ENCODE results near the gene RNASET2.
A peak's percentile ranks its signal among the peaks of the same experiment; 100 is the strongest.

The RNASET2 gene

GRCh38 chr6:166956444-166957086, at the start of gene RNASET2:
Gene RNASET2 (minus strand): TSS chr6:166956550. CDS start chr6:166956182, 368 bp downstream.
- peak; percentile 60 to 84 for DNase-seq

GRCh38 chr6:167005350-167006159, 49.2 kb upstream of the RNASET2 start:
- no peak for DNase-seq

GRCh38 chr6:167000759-167001158, 44.4 kb upstream of the RNASET2 start:
- no peak for DNase-seq

GRCh38 chr6:166999884-167000253, 43.5 kb upstream of the RNASET2 start:
- DNase-seq = no peak

- peak; percentile 89 to 91 for DNase-seq
Measured at GRCh38 chr6:166999145-166999883, 43.0 kb upstream of the RNASET2 start, which contains the start of gene CEP43. Gene CEP43 (plus strand): TSS chr6:166999397. CDS start chr6:166999413, 16 bp downstream.

- DNase-seq = peak in 1 of 2 experiments; percentile 30
Measured at GRCh38 chr6:166998256-166999144, 42.1 kb upstream of the RNASET2 start.

GRCh38 chr6:166997768-166998255, 41.5 kb upstream of the RNASET2 start:
- no peak for DNase-seq

- no peak for DNase-seq
Measured at GRCh38 chr6:166997348-166997747, 41.0 kb upstream of the RNASET2 start.

- DNase-seq = no peak
Measured at GRCh38 chr6:166996406-166996805, 40.1 kb upstream of the RNASET2 start.

- DNase-seq = no peak
Measured at GRCh38 chr6:166989427-166990032, 33.2 kb upstream of the RNASET2 start.

- DNase-seq = no peak
Measured at GRCh38 chr6:166988674-166989201, 32.4 kb upstream of the RNASET2 start.

GRCh38 chr6:166987930-166988329, 31.6 kb upstream of the RNASET2 start:
- DNase-seq = no peak

- no peak for DNase-seq
Measured at GRCh38 chr6:166987448-166987847, 31.1 kb upstream of the RNASET2 start.

GRCh38 chr6:166980738-166981137, 24.4 kb upstream of the RNASET2 start:
- no peak for DNase-seq

- no peak for DNase-seq
Measured at GRCh38 chr6:166977621-166978525, 21.5 kb upstream of the RNASET2 start.

- no peak for DNase-seq
Measured at GRCh38 chr6:166976636-166977035, 20.3 kb upstream of the RNASET2 start.

GRCh38 chr6:166972101-166972500, 15.8 kb upstream of the RNASET2 start:
- DNase-seq = no peak

GRCh38 chr6:166971271-166971670, 14.9 kb upstream of the RNASET2 start:
- DNase-seq = no peak

GRCh38 chr6:166970776-166971175, 14.4 kb upstream of the RNASET2 start:
- no peak for DNase-seq

- DNase-seq = no peak
Measured at GRCh38 chr6:166970091-166970490, 13.7 kb upstream of the RNASET2 start.
